RWPE2 (cell line): ENCODE measurements around the gene DPH2.
A peak's percentile ranks its signal among the peaks of the same experiment; 100 is the strongest.

Source experiments
- ATAC-seq: fragments of 200-7000 bp; cut with Tn5 transposase; 3 replicates; pipeline ENCODE4 v1.9.1; 2021; ENCODE audit warnings: low read depth
- DNase-seq: peaks from one replicate; pipeline ENCODE4 v3.0.0-alpha.2; 2020; ENCODE audit warnings: low spot score
- H3K27ac ChIP-seq: fragments of 450-650 bp; 2 replicates; pipeline ENCODE4 v1.5.1; 2017; ENCODE audit warnings: mild to moderate bottlenecking; ENCODE audit not compliant: poor library complexity, severe bottlenecking
- H3K27me3 ChIP-seq: fragments of 250-450 bp; sonication (Bioruptor Pico); 2 replicates; pipeline ENCODE4 v1.5.1; 2021; ENCODE audit warnings: mild to moderate bottlenecking, moderate library complexity; ENCODE audit not compliant: insufficient read depth, poor library complexity, severe bottlenecking
- H3K36me3 ChIP-seq: fragments of 250-450 bp; sonication (Bioruptor Pico); 2 replicates; pipeline ENCODE4 v1.5.1; 2020; ENCODE audit warnings: low read depth, mild to moderate bottlenecking, moderate library complexity
- H3K4me1 ChIP-seq: fragments of 250-450 bp; sonication (Bioruptor Pico); 2 replicates; pipeline ENCODE4 v1.5.1; 2021; ENCODE audit warnings: mild to moderate bottlenecking, moderate library complexity; ENCODE audit not compliant: insufficient read depth, poor library complexity, severe bottlenecking
- H3K4me3 ChIP-seq: fragments of 250-450 bp; sonication (Bioruptor Pico); 2 replicates; pipeline ENCODE4 v1.5.1; 2021; ENCODE audit warnings: mild to moderate bottlenecking, moderate library complexity; ENCODE audit not compliant: severe bottlenecking
- H3K9me3 ChIP-seq: fragments of 250-450 bp; sonication (Bioruptor Pico); 2 replicates; pipeline ENCODE4 v1.5.1; 2021; ENCODE audit warnings: mild to moderate bottlenecking, moderate library complexity; ENCODE audit not compliant: severe bottlenecking
- CTCF ChIP-seq: fragments of 450-650 bp; IDR thresholded peaks from one replicate; pipeline ENCODE4 v1.5.1; 2017; ENCODE audit warnings: mild to moderate bottlenecking, moderate library complexity; ENCODE audit not compliant: poor library complexity, severe bottlenecking

DPH2 gene

GRCh38 chr1:44012404-44012803, 42.6 kb downstream of the DPH2 start:
- ATAC-seq: no peak
- no peaks in the 10 kb centered on the region for H3K36me3 ChIP-seq

GRCh38 chr1:44012941-44013609, 43.3 kb downstream of the DPH2 start:
- no peak overlapping the region for H3K4me3 ChIP-seq
- no peak overlapping the region for H3K27ac ChIP-seq
- DNase-seq (peak; percentile 47), ATAC-seq (no peak)
- H3K27me3 ChIP-seq: no peaks in the 10 kb centered on the region
- TF ChIP-seq CTCF: no peak
- H3K36me3 ChIP-seq: no peaks in the 10 kb centered on the region
- H3K4me1 ChIP-seq: no peaks in the 10 kb centered on the region
- H3K9me3 ChIP-seq: no peaks in the 10 kb centered on the region

More at GRCh38 chr1:44012404-44012803, 42.6 kb downstream of the DPH2 start:
- Histone ChIP-seq H3K27ac (no peak overlapping the region), H3K9me3 (no peaks in the 10 kb centered on the region), H3K27me3 (no peaks in the 10 kb centered on the region), H3K4me3 (no peak overlapping the region), H3K4me1 (no peaks in the 10 kb centered on the region)
- no peak for TF ChIP-seq CTCF
- no peak for DNase-seq

- peaks cover 4% of the 10 kb centered on the region; the same call in 1 of the 2 replicates for H3K36me3 ChIP-seq
- no peak for TF ChIP-seq CTCF
- H3K27ac ChIP-seq: no peak overlapping the region
- no peak for ATAC-seq
- no peaks in the 10 kb centered on the region for H3K9me3 ChIP-seq
- H3K4me1 ChIP-seq: no peaks in the 10 kb centered on the region
- no peaks in the 10 kb centered on the region for H3K27me3 ChIP-seq
- no peak for DNase-seq
- no peak overlapping the region for H3K4me3 ChIP-seq
These were observed 44.1 kb downstream of the DPH2 start for GRCh38 chr1:44013949-44014348.

GRCh38 chr1:44014365-44015104, 44.7 kb downstream of the DPH2 start:
- Histone ChIP-seq H3K9me3 (no peaks in the 10 kb centered on the region), H3K27ac (no peak overlapping the region), H3K4me1 (no peaks in the 10 kb centered on the region), H3K27me3 (no peaks in the 10 kb centered on the region), H3K36me3 (peaks cover 5% of the 10 kb centered on the region; the same call in 1 of the 2 replicates), H3K4me3 (no peak overlapping the region)
- DNase-seq (no peak), ATAC-seq (no peak)
- TF ChIP-seq CTCF: no peak

GRCh38 chr1:44015206-44015605, 45.4 kb downstream of the DPH2 start:
- Histone ChIP-seq H3K36me3 (peaks cover 5% of the 10 kb centered on the region; the same call in 1 of the 2 replicates), H3K4me1 (no peaks in the 10 kb centered on the region), H3K9me3 (no peaks in the 10 kb centered on the region), H3K4me3 (no peak overlapping the region), H3K27ac (no peak overlapping the region), H3K27me3 (no peaks in the 10 kb centered on the region)
- DNase-seq (peak; percentile 49), ATAC-seq (no peak)
- no peak for TF ChIP-seq CTCF
